Upper lobe of right lung (tissue), 1 donor: ENCODE measurements around the gene SPACA6. TPM values are rescaled to one million over a fixed set of nuclear protein-coding genes. Genes with fewer than 3 reads are reported as not detected.
A peak's percentile ranks its signal among the peaks of the same experiment; 100 is the strongest.

Source experiments
- ATAC-seq: fragments of 200-7000 bp; cut with Tn5 transposase; one replicate; pipeline ENCODE4 v1.9.1; 2020; ENCODE audit warnings: mild to moderate bottlenecking, moderate library complexity
- DNase-seq: peaks from one replicate; pipeline ENCODE4 v3.0.0-alpha.2; 2020
- H3K27ac ChIP-seq: fragments of 200-600 bp; one replicate; pipeline ENCODE4 v1.8.0; 2022
- H3K27me3 ChIP-seq: fragments of 200-600 bp; one replicate; pipeline ENCODE4 v1.8.0; 2022; ENCODE audit warnings: mild to moderate bottlenecking
- H3K36me3 ChIP-seq: fragments of 200-600 bp; one replicate; pipeline ENCODE4 v1.8.0; 2022
- H3K4me1 ChIP-seq: fragments of 200-600 bp; one replicate; pipeline ENCODE4 v1.8.0; 2022
- H3K4me3 ChIP-seq: fragments of 200-600 bp; one replicate; pipeline ENCODE4 v1.8.0; 2022; ENCODE audit warnings: mild to moderate bottlenecking
- H3K9me3 ChIP-seq: fragments of 200-600 bp; one replicate; pipeline ENCODE4 v1.8.0; 2022
- intact Hi-C: fragments of 100-400 bp; cut with DNase I; formaldehyde crosslinking; loops from one replicate; pipeline ENCODE4 v1.11.0; 2022
- total RNA-seq: library from RNA; stranded (reverse); fragmentation: NEBNext Ultra II Directional; extraction: Animal tissue kit (Norgen Biotek cat#: 25700); gene quantifications from one replicate; pipeline ENCODE4 v1.2.1, GENCODE V29; 2021
- TF ChIP-seq, protein P1 (sequence below): fragments of 200-600 bp; IDR thresholded peaks from one replicate; pipeline ENCODE4 v1.8.0; 2022; ENCODE audit warnings: antibody characterized with exemption
- donor health status: DM: no; HTN: yes; CAD: no; lungs with severe emphysema.

Gene SPACA6
- total RNA-seq, 1 donor from 2014 or later, result 24.0 TPM

DNA sequence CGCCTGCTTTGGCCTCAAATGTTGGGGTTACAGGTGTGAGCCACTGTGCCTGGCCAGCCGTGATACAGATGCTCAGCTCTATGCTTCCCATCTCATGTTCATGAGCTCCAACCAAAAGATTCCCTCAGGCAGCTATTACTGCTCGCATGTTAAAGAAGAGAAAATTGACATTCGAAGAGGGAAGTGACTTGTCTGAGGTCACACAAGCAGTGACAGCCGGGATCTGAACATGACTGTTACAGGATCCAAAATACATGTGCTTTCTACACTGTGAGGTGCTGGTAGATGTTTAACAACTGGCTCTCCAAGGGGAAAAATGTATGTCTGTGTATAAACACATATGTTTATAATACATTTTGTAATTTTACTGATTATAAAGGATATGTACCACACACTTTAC is 47.2 kb downstream of the SPACA6 start:
- Histone ChIP-seq H3K27ac (no peak overlapping the region), H3K4me3 (no peak overlapping the region), H3K36me3 (no peaks in the 10 kb centered on the region), H3K27me3 (no peaks in the 10 kb centered on the region), H3K9me3 (no peaks in the 10 kb centered on the region), H3K4me1 (peaks cover 3% of the 10 kb centered on the region)
- DNase-seq, result no peak
- intact Hi-C loops, result no loop called here
- peak; percentile 36 for ATAC-seq
- TF ChIP-seq, protein P1, sequence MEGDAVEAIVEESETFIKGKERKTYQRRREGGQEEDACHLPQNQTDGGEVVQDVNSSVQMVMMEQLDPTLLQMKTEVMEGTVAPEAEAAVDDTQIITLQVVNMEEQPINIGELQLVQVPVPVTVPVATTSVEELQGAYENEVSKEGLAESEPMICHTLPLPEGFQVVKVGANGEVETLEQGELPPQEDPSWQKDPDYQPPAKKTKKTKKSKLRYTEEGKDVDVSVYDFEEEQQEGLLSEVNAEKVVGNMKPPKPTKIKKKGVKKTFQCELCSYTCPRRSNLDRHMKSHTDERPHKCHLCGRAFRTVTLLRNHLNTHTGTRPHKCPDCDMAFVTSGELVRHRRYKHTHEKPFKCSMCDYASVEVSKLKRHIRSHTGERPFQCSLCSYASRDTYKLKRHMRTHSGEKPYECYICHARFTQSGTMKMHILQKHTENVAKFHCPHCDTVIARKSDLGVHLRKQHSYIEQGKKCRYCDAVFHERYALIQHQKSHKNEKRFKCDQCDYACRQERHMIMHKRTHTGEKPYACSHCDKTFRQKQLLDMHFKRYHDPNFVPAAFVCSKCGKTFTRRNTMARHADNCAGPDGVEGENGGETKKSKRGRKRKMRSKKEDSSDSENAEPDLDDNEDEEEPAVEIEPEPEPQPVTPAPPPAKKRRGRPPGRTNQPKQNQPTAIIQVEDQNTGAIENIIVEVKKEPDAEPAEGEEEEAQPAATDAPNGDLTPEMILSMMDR, result no peak

GRCh38 chr19:51742789-51743188 is 49.7 kb downstream of the SPACA6 start:
- TF ChIP-seq, protein P1, result no peak
- Histone ChIP-seq H3K27ac (no peak overlapping the region), H3K4me1 (no peaks in the 10 kb centered on the region), H3K4me3 (no peak overlapping the region), H3K36me3 (no peaks in the 10 kb centered on the region), H3K27me3 (no peaks in the 10 kb centered on the region), H3K9me3 (no peaks in the 10 kb centered on the region)
- ATAC-seq, result no peak
- intact Hi-C loops, result no loop called here
- DNase-seq, result no peak

DNA sequence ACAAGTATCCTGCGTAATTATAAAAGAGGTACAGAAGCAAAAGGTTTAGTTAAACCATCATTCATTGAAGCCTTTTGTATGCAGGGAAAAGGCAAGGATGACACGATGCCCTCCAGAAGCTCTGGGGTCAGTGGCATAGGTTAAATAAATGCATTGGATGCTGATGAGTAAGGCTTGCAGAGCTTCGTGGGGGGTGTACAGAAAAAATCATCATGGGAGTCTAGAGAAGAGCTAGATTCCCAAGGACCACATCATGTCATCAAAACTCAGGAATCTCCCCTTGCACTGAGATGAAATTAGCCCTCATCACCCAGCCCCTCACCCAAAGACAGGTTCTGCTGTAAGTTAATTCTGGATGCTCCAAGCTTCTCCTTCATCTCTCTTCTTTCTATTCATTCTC is 50.3 kb downstream of the SPACA6 start:
- H3K27me3 ChIP-seq, result no peaks in the 10 kb centered on the region
- ATAC-seq (no peak), DNase-seq (no peak)
- no peak overlapping the region for H3K27ac ChIP-seq
- H3K36me3 ChIP-seq, result no peaks in the 10 kb centered on the region
- no peaks in the 10 kb centered on the region for H3K9me3 ChIP-seq
- no peak overlapping the region for H3K4me3 ChIP-seq
- TF ChIP-seq, protein P1, result no peak
- intact Hi-C loops, result no loop called here
- H3K4me1 ChIP-seq, result peaks cover 2% of the 10 kb centered on the region

DNA sequence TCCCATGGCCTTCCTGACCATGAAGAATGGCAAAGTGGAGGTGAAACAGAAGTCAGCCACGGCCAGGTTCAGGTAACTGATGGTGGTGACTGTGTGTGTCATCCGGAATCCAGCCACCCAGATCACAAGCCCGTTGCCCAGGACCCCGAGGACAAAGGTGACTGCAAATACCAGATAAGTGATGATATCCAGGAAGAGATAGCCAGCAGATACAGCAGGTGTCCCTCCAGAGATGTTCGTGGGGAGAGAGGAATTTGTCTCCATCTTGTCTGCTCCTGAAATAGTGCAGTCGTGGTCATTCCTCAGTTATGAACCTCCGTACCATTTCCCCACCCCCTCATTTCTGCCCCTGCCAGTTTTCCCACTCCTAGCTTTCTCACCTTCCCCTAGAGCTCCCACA is 53.6 kb downstream of the SPACA6 start:
- no peak for DNase-seq
- no peak overlapping the region for H3K4me3 ChIP-seq
- no peaks in the 10 kb centered on the region for H3K9me3 ChIP-seq
- no peaks in the 10 kb centered on the region for H3K36me3 ChIP-seq
- H3K27ac ChIP-seq, result no peak overlapping the region
- no peak for ATAC-seq
- no peaks in the 10 kb centered on the region for H3K27me3 ChIP-seq
- TF ChIP-seq, protein P1, result no peak
- H3K4me1 ChIP-seq, result peaks cover 3% of the 10 kb centered on the region
- intact Hi-C loops, result no loop called here

- Histone ChIP-seq H3K9me3 (no peaks in the 10 kb centered on the region), H3K36me3 (no peaks in the 10 kb centered on the region), H3K27ac (no peak overlapping the region), H3K27me3 (no peaks in the 10 kb centered on the region), H3K4me3 (no peak overlapping the region), H3K4me1 (peaks cover 3% of the 10 kb centered on the region)
- intact Hi-C loops, result no loop called here
- DNase-seq, result no peak
- ATAC-seq, result no peak
- TF ChIP-seq, protein P1, result no peak
Measured at GRCh38 chr19:51749979-51750378, 56.8 kb downstream of the SPACA6 start.
